K562 (cell line): ENCODE measurements around the gene AHNAK.

Experiments
- ZNF121 ChIP-seq: sonication (generic); formaldehyde crosslinking; conservative IDR thresholded peaks from 2 replicates; pipeline ENCODE4 v1.8.0; 2022; ENCODE audit warnings: missing genetic modification reagents
- ZNF23 ChIP-seq: fragments of 250-450 bp; sonication (Bioruptor Pico); IDR thresholded peaks from 2 replicates; pipeline ENCODE4 v1.4.0; 2020; ENCODE audit warnings: mild to moderate bottlenecking

DNA sequence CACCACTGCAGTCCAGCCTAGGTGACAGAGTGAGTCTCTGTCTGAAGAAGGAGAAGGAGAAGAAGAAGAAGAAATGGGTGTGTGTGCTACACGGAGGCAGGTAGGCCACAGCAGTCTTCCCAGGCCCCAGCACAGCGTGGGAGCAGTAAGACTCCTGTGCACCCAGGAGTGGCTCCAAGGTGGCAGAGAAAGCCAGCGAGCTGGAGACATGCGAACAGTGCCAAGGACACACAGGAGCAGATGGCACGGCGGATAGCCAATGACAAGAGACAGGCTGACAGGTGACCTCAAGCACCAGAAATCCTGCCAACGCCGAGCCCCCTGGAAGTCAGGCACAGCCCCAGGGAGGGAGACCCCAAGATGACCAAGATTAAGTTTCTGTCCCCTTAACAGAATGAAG is 136.8 kb downstream of the AHNAK start:
- TF ChIP-seq ZNF121 (CRISPR knock-in tag) (no peak), ZNF23 (no peak)
